Measurements from ENCODE around the gene MOB3B.

MOB3B gene

DNA sequence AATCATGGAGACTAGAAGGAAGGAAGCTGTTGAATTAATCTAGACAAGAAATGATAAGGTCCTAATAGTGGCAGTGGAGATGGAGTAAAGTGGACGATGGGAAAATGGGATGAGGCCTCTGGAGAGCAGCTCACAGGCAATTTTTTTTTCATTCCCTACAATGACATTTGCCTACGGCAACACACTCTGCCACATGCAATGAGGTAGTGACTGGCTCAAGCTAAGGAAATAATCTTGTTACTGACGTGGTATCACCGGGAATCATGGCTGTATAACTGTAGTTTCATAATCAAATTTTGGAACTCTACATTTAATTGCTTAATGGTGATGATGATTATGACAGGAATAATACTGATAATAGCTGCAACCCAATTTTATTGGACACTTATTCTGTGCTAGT lies 12.1 kb upstream of the MOB3B start:
- no peak for DNase-seq (ENCODE audit: low read depth)

DNA sequence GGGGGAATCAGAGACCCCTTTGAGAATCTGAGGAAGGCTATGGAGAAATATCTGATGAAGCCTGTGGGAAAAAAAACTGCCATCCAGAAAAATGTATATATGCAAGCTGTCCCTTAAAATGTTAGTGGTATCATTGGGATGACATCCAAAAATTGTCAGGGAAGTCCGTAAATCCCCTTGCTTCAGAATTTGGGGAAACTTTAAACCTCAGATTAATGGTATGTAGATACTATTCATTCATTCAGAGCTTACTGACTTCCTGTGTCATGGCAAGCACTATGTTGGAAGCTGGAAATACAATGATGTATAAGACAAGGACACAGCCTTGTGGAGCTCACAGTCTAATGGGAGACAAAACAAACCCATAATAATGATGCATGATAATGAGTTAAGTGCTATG lies 10.9 kb upstream of the MOB3B start:
- no peak for DNase-seq (ENCODE audit: low read depth)

DNA sequence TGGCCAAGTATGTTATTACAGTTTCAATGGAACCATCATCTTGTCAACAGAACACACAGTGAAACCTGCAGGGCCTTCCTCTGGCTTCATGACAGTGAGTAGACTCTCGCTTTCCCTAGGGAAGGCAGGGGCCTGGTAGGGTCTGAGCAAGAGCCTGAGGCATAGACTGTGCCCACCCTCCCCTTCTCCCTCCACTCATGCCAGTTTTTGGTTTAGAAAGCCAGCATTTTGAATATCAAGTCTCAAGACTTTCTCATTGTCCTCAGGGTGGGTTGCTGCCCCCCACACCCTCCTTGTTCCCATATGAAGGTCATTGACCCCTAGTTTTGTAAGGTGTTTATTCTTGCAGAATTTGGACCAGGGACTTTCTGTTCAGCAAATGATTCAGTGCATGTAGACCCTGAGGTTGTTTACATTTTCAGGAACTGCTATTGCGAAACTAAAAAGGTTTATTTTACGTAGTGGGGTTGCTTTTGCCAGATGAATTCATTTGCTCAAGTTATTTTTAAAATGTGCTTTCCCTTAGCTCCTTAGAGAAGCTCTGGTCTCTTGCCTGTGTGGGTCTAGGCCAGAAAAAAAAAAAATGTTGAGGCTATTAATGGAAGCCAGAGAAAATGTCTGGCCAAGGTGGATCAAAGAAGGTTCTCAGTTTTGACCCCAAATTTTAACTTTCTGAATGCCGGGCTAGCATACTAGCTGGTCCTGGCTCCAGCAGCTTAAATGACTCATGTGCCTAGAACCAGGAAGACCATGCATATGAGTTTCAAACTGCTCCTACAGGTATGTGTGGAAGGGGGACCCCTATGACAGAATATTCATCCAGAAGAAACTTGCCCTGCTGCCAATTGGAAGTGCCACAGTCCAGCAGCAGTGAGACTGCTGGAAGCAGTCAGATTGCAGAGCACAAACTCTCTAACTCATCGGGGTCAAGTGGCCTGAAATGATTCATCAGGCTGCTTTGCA lies 10.1 kb upstream of the MOB3B start:
- no peak for DNase-seq (ENCODE audit: low read depth)

DNA sequence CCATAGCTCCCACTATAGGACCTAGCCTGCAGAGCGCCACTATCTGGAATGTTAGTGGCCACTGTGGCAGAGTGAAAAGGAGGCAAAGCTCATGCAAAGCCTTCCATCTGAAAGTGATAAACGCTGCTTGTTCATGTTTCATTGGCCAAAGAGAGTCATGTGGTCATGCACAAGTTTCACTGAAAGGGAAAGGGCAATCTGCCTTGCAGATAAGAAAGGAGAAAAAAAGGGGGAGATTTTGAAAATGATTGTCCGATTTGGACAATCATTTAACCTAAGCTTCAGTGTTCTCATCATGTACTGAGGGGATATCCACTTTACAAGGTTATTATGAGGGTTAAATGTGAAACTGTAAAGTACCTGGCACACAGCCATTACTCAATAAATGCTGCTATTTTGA lies 9.0 kb upstream of the MOB3B start:
- DNase-seq (ENCODE audit: low read depth): no peak

DNA sequence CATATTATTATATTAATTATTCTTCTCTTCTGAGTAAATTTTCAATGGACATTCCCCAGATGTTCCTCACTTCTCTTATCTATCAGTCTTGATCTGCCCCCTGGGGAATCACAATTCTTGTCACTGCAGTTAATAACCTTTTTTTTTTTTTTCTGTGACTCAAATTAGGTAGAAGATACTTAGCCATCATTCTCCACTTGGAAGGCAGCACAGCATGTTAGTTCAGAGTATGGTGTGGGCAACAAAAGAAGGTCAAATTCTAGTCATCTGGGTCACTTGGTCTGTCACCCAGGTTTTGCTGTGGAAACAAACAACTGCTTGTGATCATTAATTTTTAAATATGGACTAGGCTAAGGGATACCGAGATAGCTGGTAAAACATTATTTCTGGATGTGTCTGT lies 8.1 kb upstream of the MOB3B start:
- DNase-seq (ENCODE audit: low read depth): no peak

DNA sequence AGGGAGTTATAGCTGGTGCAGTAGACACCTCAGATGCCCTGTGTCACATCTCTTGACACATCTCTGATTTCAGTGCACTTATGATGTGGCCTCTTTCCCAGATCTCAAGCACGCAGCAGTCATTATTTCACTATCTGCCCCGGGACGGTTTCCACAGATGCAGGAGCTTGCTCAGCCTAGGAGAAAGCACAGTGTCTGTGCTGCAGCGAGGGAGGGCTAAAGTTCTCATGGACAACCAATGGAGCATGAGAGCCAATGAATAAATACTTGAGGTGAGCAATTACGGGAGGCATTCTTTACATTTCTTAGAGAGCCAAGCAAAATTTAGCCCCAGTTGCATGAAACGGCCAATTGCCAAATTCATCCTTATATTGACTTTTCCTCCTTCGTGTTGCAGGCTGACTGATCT lies 7.4 kb upstream of the MOB3B start:
- DNase-seq (ENCODE audit: low read depth): no peak

DNA sequence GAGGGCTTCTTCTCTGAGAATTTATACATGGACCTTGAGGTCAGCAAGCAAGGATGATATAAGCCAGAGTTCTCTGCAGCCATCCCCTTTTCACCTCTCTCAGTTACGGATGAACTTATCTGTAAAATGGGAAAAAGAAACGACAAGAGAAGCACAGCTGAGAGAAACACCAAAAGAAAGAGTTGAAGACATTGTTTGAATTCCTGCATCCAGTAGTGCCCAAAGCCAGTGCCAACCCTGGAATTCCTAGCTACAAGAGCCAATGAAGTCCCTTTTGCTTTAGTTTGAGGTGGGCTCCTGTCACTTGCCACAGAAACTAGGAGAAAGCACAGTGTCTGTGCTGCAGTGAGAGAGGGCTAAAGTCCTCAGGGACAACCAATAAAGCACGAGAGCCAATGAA lies 6.6 kb upstream of the MOB3B start:
- no peak for DNase-seq (ENCODE audit: low read depth)

DNA sequence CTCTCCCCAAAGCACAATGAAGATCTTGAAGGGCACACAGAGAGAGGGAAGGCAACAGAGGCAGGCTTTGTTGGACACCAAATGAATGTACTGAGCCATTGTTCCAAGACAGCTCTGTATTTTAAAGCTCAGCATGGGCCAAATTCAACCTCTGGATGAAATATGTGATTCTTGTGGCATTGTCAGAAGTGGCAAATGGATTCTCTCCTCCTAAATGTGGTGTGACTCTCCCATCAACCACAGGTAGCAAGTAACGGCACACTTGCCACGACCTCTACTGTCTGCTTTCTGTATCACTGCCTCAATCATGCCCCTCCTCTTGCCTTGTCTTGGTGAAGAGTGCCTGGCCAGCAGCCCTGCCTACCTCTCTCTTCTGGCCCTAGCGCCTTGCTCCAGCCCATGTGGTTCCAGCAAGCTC lies 6.1 kb upstream of the MOB3B start:
- DNase-seq (ENCODE audit: low read depth): no peak

DNA sequence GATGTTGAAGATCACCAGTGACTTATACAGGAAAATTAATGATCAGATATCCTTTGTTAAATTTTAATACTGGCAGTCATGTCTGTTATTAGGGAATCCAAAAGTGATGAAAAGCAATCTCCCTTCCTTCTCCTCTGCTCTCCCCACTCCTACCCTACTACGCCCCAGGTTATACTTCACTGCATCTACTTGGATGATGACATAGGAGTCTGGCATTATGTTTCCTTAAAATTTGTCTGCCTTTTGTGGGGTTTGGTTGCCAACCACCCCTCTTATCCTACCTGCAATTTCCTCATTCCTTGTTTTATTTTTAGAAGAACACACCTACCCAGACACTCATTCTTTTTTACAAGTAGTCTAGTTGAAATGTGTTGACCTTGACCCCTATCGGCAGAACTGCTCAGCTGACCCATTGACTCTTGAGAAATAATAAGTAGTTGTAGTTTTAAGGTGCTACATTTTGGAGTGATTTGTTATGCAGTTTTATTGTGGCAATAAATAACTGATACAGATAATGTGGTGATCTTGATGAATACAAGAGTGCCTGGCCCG lies 5.1 kb upstream of the MOB3B start:
- no peak for DNase-seq (ENCODE audit: low read depth)

DNA sequence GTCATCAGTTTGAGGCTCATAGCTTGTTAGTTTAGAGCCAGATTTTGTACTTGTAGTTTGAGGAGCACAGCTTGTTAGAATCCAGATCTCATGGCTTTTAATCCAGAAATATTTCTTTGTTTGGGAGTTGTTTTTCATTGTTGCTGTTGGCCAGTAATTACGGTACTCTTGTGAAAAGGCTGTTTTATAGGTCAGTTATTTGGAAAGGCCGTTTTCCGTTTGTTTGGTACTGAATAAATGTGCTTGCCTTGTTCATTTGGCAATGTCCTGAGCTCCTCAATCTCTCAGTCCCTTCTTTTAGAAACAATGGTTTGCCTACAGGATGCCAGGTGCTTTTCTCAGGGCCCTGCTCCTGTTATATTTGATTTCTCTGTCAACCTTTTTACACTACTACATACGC lies 4.5 kb upstream of the MOB3B start:
- no peak for DNase-seq (ENCODE audit: low read depth)

DNA sequence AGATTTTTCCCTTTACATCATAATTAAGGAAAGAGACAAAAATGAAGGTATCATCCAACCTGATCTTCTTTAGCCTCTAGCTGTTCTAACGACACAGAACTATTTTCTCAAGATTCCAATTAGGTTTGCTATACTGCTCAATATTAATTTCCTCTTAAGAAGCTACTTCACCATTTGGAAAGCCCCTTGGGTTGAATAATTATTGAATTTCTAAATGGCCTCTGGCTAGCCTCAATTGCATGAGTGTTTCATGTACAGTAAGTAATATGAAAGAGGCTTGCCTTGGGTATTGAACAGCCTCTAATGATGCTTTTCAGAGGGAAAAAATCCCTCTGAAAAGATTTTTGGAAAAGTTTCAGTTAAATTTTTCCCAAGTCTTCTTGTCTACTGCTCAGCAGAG lies 3.7 kb upstream of the MOB3B start:
- no peak for DNase-seq (ENCODE audit: low read depth)

DNA sequence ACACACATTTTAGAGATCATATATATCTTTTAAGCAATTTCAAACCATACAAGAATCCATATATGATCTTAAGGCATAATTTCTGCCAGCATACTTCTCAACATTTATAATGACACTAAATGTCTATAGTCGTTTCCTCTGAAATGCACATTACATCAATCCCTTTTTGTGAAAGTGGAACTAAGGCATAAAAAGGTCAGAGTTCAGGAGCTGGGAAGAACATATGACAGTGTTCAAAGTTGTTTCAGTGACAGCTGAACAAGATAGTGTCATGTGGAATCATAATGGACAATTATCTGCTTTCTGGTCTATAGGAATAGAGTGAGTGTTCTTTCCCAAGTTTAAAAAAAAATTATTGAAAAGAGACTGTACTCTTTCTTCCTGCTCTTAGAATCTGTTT lies 2.4 kb upstream of the MOB3B start:
- DNase-seq (ENCODE audit: low read depth): no peak

DNA sequence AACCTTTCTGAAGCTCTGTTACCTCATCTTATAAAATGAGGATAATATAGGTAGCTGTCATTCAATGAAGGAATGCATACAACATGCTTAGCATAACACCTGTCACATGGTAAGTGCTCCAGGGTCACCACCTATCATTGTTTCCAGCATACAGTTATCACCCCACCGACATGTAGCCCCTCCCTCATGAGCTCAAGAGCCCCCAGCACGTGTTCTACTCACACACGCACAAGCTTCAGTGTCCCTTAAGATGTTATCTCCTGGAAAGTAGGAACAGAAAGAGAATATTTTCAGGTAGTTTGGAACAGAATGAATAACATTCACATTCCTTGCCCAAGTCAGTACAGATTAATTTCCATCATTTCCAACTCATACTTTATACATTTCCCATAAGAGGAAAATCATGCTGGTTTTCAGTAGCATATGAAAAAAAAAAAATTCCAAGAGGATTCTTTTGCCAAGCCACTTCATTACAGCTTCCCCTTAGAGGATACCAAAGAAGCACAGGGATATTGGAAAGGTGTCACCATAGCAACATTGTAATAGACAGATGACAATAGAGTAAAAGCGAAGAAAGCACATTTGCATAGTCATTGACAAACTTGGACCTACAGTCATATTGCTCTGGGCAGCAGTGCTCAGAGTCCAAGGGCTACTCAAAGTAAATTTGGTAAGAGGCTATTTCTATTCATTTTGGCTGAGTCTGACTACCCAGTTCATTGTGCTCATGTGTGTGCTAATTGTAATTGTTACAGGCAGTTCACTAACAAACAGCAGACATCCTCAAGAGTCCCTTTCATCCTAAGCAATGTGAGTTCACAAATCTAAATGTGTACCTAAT lies 1.5 kb upstream of the MOB3B start:
- no peak for DNase-seq (ENCODE audit: low read depth)

DNA sequence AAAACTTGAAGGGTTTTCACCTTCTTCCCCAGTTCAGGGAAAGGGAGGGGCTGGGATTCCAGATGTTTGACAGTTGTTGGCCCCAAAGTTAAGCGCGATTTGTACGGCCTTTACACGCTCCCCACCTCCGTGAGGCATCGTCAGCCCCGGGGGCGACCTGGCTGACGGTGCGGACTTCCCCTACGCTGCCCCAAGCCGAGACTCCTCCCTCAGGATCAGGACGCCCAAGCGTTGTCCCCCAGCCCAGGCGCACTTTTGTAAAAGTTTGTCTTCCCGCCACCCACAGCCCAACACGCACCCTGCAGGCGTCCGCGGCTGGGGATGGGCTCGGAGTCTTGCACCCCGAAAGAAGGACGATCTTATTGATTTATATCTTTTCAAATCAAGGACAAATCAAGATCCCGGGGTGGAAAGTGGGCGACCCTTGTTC lies 713 bp downstream of the MOB3B start:
- no peak for DNase-seq (ENCODE audit: low read depth)

DNA sequence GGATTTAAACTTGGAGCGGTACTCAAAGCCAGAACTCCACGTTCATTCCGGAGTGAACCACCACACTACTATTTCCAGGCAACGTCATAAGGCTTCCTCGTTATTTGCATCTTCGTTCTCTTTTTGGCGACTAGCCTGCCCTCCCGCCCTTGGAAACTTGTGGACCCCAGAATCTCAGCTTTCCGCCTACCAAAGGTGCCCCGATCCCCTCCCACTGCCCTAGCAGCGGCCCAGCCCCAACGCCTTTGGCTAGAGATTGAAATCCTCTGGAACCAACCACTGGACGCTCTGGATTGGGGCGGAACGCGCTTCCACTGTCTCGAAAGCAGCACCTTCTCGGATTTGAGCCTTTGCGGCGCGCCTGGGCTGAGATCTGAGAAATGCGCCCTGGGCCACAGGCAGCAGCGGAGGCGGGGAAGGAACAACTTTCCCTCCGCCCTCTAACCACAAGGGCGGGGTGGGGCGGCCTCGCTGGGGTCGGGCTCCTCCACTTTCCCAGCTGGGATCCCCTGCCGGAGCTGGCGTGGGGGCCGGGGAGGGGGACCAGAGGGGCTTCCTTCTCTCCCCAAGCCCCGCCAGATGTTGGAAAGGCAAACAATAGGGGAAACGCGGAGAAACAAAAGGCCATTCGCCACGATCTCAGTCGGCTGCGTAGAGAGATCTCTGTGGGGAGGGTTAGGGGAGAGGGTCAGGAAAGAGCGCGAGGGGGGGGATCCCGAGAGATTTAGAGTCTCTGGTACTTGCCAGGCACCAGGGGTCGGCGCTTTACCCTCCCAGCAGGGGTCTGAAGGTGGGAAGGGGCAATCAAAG lies 1.3 kb downstream of the MOB3B start:
- DNase-seq (ENCODE audit: low read depth): peak; percentile 31

DNA sequence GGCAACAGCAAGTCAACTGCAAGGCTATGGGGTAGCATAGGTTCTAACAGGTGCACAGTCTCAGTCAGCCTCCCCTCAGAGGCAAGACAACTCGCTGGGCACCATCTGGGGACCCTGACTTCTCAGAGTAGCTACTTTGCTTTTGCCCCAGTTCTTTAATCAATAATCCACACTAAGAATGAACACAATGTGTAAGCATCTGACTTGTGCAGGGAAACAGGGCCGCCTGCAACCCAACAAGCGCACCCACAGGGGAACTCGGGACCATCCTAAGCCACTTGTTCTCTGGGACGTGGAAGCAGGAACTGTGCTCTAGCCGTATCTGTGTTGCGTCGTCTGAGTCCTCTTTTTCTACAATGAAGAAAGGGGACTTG lies 1.9 kb downstream of the MOB3B start:
- DNase-seq (ENCODE audit: low read depth): no peak

DNA sequence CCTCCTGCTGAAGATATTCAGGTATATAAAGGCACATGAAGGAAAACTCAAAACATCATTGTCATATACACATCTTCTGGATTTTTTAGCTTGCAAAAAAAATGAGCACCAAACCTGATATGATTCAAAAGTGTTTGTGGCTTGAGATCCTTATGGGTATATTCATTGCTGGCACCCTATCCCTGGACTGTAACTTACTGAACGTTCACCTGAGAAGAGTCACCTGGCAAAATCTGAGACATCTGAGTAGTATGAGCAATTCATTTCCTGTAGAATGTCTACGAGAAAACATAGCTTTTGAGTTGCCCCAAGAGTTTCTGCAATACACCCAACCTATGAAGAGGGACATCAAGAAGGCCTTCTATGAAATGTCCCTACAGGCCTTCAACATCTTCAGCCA lies 5.4 kb downstream of the MOB3B start, which contains the start of gene IFNK:
IFNK (plus strand) TSS at position 55 of the 400 bp plus-strand sequence; CDS start at position 102, 47 bp downstream.
- no peak for DNase-seq (ENCODE audit: low read depth)

DNA sequence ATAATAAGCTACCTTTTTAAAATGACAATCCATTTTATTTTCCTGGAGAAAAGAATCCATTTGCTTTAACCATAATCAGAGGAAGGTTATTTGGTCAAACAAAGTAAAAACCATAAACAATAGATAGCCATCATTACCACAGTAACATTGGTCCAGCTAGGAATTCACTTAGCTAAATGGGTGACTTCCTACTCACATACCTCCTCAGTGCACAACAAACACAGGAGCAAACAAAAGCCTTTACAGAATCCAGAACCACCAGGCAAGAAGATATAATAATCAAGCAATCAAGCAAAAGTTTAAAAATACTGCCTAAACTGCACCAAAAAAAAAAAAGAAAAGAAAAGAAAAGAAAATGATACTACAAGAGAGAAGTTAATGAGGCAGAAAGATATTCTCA lies 6.5 kb downstream of the MOB3B start:
- DNase-seq (ENCODE audit: low read depth): no peak

DNA sequence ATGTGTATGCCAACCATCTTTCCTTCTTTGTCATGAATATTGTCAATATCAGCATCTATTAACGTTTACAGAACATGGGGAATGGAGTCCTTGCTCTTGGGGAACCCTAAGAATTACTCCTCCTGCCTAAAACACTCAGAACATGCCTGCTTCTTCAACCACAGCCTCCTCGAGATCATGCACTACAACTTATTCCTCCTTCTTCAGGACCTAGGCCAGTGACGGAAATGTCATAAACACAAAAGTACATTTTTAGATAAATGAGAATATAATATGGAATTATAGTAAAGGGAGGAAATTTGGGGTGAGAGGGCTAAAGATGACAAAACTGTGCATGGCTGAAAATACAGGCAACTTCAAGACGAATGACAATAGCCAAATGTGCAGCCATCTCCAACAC lies 8.6 kb downstream of the MOB3B start:
- DNase-seq (ENCODE audit: low read depth): no peak

DNA sequence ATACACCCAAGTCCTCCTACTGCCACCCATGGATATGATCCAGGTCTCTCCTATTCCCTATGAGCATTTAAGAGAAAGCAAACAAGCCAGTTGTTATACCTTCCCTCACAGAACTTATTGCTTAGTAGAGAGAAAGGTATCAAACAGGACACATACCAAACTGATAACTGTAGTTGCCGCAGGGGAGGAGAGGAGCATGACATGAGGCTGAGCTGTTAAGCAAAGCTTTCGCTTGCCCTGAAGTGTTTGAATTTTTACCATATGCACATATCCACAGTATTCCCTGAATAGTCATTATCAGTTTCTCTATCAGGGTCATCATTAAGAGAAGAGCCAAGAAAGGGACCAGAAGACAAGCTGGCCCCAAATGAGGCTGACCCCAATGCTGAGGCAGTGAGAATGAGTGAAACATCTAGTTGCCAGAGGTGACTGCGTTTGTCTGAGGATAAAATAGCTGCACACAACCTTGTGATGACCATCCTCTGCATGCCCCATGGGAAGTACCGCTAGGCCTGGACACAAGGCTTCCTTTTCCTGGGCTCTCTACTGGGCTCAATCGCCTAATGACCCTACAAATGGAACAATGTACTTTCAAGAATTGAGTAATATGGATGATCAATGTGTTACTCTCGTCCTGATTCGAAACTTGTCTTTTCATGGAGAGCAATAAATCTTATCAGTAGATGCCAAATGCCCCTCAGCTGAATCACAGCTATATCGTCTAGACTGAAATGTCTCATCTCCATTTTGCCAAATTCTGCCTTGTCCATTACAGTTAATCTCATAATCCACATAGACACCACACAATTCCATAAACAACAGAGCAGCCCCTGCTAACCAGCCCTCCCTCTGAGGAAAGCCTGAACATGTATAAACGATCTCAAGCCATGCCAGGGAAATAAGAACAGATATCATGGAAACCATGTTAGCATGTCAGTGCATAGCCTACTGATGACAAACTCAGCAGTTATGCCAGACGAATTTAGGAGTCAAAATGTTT lies 9.8 kb downstream of the MOB3B start:
- DNase-seq (ENCODE audit: low read depth): no peak

DNA sequence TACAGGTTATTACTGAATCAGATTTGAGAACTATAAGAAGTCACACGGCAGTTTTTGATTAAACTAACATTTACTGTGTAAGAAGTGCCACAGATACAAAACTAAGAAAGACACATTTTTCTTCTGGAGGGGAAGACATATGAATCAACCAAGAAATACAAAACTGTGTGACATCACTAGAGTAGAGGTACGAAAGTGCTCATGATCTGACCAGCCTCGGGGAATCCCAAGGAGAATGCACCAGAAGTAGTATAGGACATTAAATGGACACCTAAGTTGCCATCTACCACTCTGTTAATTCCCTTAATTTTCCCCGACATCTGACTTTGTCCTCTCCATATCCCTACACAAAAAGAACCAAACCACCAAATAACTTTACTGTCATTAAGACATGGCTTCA lies 10.8 kb downstream of the MOB3B start:
- no peak for DNase-seq (ENCODE audit: low read depth)
